Glomerular endothelial cell (primary cell): Measurements from ENCODE around the gene ZXDC. TPM values are rescaled to one million over a fixed set of nuclear protein-coding genes. Genes with fewer than 3 reads are reported as not detected.

Source experiments
- DNase-seq: peaks from one replicate; pipeline ENCODE4 v3.0.0-alpha.2; 2011; ENCODE audit warnings: low read depth, low spot score; ENCODE audit errors: extremely low read depth
- total RNA-seq: library from RNA; depleted of rRNA; stranded (reverse); fragments of >200 nt; gene quantifications from 2 replicates; pipeline ENCODE4 v1.2.3, GENCODE V29; 2015

The ZXDC gene
- total RNA-seq, 1 donor from 2014 or later: 25.7 TPM

DNA sequence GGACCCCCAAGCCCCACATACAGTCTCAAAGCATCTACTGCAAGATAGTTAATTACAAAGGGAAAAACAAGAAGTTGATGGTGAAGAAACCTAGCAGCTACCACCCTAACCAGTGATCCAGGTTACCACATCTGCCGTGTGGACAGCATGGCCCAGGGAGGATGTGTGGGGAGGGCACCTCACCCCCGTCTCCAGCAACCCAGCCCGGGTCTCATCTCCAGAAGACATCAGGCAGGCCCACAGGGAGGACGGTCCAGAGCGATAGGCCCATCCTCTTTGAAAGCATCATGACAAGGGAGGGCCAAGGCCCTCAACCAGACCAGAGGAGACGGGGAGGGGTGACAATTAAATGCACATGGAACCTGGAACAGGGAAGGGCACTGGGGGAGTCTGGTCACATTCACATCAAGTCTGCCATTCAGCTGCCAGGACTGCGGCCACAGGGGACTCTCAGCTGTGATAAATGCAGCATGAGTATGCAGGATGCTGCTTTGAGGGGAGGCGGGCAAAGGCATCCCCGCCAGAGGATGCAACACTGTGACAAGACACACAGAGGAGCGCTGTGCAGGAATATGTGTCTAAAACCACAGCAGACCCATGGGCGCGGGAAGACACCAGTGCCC is 18.8 kb downstream of the ZXDC start:
- no peak for DNase-seq

DNA sequence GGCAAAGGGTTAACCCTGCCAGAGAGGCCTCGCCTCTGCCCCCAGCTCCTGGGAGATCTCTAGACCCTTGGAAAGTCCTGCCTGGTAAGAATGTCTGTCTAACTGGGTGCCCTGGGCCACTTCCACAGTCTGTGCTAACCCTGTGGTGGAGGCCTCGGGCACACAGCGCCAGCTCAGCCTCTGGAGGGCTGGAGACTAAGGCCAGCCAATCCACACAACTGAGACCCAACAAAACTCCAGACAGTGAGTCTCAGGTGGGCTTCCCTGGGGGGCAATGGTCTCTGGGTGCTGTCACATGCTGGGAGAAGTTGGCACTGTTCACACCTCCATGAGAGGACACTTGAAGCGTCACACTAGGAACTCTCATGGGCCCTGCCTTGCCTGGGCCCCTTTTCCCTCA is 19.5 kb downstream of the ZXDC start:
- no peak for DNase-seq

- DNase-seq: no peak
Observed at GRCh38 chr3:126454437-126455198, 21.1 kb downstream of the ZXDC start.

GRCh38 chr3:126454025-126454424 is 21.7 kb downstream of the ZXDC start:
- no peak for DNase-seq

- no peak for DNase-seq
Observed at GRCh38 chr3:126452213-126452612, 23.5 kb downstream of the ZXDC start.

- no peak for DNase-seq
Observed at GRCh38 chr3:126451511-126451910, 24.2 kb downstream of the ZXDC start.

GRCh38 chr3:126450744-126451143 is 24.9 kb downstream of the ZXDC start:
- no peak for DNase-seq

- DNase-seq: no peak
Observed at GRCh38 chr3:126450219-126450618, 25.5 kb downstream of the ZXDC start.

GRCh38 chr3:126449621-126450051 is 26.1 kb downstream of the ZXDC start:
- no peak for DNase-seq

DNA sequence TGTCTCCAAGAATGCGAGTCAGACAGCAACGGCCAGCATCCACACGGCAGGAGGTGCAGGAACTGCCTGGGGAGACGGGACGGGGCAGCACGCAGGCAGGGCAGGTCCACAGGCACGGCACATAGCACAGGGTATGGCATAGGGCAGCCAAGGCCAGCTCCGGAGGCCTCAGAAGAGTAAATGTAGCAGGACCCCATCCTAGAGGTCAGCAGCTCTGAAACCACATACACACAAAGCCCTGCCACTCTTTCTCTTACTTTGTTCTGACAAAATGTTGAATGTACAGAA is 26.9 kb downstream of the ZXDC start:
- no peak for DNase-seq

DNA sequence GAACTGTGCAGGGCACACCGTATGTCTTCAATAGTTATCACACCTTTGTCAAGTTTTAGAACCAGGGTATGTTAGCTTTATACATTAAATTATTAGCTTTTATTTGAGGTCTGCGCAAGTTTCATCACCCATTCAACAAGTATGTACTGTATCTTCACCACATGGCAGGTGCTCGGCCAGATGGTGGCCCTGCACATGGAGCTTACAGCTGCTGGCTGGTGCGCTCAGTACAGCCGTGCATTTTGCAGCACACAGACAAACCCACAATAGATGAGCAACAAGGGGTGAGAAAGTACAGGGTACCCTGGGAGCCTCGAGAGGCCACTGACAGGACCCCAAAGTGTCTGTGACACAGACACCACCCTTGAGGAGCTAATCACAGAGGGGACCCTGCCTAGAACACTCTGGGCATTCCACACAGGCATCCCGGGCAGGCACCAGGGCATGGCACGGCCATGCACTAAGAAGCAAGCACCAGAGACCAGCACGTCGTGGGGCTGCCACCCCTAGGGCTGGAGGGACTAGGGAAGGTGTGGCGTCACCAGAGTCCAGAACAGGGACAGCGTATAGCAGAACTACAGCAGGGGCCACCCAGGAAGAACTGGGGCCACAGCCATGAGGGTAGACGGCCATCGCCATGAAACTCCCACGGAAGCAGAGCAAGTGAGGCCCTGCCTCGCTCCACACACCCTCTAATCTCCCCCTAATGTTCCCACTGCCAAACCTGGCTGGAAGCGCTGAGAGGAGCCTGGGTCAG is 27.4 kb downstream of the ZXDC start:
- no peak for DNase-seq

DNA sequence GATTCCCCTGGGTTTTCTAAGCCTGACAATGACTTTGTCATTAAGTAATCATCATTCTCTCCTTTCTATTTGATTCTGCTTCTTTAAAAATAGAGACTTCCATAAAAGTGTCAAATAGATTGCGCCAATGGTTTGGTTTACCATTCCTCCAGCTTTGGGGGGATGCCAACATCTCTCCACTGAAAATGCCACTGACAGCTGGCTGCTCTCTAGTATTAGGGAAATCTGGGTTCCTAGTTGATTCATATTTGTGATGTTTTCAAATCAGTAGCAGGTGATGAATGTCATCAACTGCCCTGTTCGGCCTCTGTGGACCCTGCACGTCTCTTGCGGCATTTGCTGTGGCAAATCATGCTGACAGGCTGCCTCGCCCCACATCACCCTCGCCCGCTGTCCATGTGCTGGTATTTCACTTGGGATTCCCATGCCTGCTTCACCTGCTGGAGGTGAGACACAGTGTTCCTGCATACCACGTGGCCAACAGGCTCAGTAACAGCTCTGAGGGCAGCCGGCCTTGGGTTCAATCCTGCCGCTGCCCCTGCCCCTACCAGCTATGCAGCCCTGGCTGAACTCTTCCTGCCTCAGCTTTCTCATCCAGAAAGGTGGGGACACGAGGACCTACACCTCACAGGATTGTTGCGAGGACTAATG is 28.1 kb downstream of the ZXDC start:
- DNase-seq: no peak

DNA sequence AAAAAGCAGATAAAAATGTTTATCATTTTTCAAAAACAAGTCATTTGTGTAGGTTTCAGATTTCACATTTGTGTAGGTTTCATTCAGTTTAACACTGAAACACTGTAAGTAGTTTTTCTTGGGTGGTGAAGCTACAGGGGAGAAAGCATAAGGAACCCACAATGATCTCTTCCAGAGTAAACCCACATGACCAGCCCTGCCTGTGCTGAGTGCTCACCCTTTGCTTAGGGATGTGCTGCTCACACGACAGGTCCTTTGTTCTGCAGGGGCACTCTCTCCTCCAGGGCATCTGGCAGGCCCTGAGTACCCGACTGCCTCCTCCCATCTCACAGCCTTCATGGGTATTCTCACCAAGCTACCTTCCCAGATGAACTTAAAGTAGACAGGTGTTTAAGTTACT is 28.9 kb downstream of the ZXDC start:
- DNase-seq: no peak

DNA sequence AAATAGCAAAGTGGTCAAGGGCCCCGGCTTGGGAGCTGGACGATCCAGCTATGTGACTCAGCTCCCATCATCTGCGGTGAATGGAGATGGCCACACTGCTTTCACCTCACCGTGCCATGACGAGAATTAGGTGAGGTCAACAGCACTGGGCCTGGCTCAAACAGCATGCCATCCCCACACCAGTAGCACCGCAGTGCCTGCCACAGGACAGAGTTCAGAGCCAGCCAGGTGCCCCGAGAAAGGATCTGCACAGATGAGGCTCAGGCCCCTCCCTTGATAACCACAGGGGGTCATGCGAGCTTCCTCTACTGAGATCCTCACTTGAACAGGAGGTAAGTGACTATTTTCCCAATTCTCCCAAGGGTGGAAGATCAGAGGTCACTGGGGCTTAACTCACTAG is 29.4 kb downstream of the ZXDC start:
- no peak for DNase-seq

- DNase-seq: no peak
Observed at GRCh38 chr3:126445506-126445905, 30.2 kb downstream of the ZXDC start.

- DNase-seq: no peak
Observed at GRCh38 chr3:126442856-126443242, 32.8 kb downstream of the ZXDC start.

- DNase-seq: no peak
Observed at GRCh38 chr3:126442094-126442855, 33.4 kb downstream of the ZXDC start.

DNA sequence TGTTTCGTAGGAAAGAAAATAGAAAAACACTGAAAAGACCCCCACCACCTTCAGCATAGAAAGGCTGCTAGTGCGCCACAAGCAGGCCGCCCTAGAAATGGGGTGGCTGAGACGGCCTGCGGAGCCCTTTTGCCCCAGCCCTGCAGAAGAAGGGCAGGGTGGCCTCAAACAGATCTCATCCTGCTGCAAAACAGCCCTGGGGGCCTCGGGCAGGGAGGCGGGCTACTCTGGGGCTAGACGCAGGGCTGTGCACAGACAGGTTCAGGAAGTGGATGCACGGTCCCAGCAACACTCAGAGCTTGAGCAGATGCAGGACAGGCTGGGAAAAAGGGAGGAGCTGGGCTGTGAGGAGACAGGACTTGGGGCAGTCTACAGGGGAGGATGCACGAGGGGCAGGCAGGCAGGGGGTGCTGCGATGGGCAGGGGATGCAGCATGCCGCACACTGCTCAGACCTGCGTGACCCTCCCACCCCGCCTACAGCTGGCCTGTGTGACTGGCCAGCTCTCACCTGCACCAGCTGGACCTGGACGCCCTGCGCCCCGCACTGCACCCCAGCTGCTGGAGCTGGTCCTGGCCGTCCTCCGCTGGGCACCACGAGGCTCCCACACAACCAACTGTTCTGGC is 34.3 kb downstream of the ZXDC start:
- DNase-seq: no peak

GRCh38 chr3:126440709-126440995 is 35.0 kb downstream of the ZXDC start:
- no peak for DNase-seq

- no peak for DNase-seq
Observed at GRCh38 chr3:126439968-126440708, 35.6 kb downstream of the ZXDC start.
